NCI-H510A (cell line): Measurements from ENCODE around the gene RHEB.

Source experiments
- DNase-seq: peaks from one replicate; lab custom pipeline; 2025; lab: John Stamatoyannopoulos, UW

The RHEB gene

DNA sequence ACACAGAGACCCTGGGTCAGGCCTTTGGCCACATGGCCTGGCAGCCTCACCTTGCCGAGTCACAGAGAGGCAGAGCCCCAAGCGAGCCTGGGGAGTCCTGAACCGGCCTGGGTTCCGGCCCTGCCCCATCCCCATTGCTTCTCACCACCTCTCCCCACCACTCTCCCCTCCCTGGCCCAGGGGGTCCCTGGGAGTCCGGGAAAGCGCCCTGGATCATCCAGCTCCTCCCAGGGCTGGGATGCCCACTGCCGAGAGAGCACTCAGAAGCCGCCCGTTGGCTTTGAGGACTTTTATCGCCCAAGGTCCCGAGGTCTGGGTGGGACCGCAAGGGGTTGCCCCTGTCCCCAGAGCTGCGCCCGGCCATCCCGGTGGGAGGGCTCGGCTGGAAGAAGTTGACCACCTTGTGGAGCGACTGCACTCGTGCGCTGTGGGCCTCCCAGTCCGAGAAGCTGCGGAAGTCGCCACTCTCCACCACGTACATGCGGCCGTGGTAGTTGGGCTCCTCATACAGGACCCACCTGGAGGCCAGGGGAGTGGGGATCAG lies 87.9 kb downstream of the RHEB start:
- DNase-seq = no peak

- no peak for DNase-seq
These were observed 88.4 kb downstream of the RHEB start for GRCh38 chr7:151431281-151431767.

DNA sequence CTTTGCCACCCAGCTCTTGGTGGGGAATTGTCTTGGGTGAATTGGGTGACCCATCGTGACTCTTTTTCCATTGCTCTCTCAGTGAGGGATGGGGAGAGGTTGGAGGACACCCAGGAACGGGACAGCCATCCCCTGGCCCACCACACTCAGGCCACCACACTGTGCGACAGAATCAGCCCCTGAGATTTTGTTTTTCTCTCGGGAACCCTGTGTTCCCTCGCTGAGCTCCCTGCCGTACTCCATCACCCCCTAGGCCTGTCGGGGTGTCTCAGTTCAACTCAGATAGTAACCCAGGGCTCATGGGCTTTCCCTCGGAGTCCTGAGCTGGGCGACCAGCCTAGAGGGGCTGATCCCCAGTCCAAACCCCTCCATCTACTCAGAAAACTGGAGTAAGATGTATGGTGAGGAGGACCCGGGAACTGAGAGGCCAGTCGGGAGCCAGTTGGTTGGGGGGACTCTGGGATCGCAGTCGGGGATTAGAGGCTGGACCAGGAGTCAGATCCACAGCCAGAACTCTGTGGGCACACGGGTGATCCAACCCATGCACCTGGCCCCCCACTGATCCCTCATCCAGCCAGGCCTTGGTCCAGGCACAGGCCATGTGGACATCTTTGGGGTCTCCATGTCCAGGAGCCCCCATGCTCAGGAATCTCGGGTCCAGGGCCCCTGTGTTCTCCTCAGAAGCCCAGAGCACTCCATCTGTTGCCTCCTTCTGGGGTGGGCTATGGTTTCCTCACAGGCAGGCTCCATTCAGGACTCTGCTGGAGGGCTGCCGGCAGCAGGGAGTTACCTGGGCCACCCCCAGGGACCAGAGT lies 89.1 kb downstream of the RHEB start:
- no peak for DNase-seq

- DNase-seq = peak; percentile 79
These were observed 89.9 kb downstream of the RHEB start for GRCh38 chr7:151429560-151430331.

GRCh38 chr7:151429237-151429559 lies 90.5 kb downstream of the RHEB start:
- no peak for DNase-seq

GRCh38 chr7:151428378-151429236 lies 91.1 kb downstream of the RHEB start:
- no peak for DNase-seq

- no peak for DNase-seq
These were observed 91.9 kb downstream of the RHEB start for GRCh38 chr7:151427705-151428377.

DNA sequence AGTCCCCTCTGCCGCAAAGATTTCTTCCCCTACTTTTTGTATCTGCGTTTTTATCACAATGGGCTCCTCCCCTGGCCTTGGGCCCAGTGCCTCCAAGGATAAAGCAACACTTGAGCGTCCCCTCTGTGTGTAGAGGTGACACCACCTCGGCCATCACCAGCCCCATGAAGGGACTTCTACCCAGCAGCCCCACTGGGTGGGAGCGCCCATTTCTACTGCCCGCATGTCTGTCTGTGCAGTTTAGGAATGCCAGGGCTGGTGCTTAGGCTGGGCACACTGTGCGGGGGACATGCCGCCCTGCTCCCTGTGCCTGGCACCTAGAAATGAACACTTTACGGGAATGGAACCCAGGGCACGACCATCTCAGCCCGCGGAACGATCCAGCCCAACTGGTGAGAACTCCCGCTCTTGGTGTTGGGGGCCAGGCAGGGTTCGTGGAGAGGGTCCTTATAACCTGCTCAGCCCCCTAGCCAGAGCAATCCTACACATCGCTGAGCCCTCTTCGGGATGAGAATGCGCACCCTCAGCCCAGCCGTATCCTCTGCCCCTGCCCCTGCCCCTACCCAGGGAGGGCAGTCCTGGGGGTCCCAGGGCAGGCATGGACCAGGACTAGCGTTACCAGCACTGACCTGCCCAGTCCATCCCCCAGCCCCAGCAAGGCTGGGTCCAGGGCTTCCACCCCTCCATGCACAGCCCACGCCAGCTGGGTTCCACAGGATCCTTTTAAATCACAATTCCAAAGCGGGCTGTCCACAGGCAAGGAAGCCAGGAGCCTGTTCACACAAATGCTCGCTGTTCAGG lies 92.6 kb downstream of the RHEB start:
- no peak for DNase-seq

GRCh38 chr7:151426441-151426903 lies 93.2 kb downstream of the RHEB start:
- no peak for DNase-seq

DNA sequence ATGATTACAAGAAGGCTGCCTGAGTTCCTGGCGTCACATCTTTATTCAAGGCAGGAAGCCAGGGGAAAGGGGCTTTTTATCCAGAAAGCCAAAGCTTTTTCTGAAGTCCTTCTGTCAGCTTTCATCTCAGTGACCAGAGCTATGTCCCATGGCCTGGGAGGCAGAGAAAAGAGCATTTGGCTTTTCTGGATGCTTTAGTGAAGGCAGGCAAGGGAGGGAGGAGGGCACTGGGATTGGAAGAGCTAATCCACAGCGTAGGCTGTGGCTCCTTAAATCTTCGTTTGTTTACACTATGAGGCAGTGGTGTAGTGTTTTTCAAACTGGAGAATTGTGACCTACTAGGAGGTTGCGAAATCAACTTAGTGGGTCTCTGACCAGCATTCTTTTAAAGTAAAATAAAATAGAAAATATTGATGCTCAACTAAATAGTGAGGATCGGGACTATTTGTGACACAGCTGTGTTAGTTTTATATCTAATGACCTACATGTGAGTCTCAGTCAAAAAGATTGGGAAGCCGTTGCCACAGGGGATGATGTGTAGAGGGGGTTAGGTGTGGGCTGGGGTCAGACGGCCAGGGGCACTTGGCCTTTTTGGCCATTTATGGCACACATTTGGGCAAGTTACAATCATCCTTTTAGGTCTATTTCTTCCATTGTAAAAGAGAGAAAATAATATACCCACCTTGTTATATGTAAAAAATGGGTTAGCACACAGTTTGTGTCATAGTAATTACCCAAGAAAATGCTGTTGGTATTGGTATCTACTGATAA lies 93.8 kb downstream of the RHEB start:
- DNase-seq = no peak

DNA sequence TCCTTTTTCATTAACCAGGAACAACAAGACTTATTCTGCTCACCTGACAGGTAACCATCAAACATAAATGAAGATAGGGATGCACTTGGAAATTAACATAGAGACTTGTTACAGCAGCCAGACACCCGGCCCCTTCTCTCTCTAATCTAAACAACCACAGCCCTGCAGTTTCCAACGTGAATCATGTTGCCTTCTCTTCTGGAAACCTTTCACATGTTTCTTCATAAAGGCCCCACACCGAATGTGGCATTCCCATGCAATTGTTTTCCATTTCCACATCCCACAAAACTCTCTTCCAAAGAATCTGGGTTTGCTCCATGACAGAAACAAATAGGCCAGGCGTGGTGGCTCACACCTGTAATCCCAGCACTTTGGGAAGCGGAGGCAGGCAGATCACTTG lies 94.9 kb downstream of the RHEB start:
- no peak for DNase-seq

GRCh38 chr7:151423936-151424335 lies 95.8 kb downstream of the RHEB start:
- DNase-seq = no peak

DNA sequence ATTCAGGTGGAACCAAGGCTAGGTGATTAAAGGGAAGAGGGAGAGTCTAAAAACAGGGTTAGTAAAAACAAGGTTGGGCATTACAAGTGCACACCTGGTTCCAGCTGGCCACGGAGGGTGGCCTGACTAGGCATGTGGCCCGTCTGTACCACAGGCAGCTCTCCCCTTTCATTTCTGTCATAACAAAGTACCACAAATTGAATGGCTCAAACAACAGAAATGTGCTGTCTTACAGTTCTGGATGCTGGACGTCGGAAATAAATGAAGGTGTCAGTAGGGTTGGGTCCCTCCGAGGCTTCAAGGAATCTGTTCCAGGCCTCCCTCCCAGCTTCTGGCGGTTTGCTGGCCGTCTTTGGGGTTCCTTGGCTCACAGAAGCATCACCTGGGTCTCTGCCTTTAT lies 96.5 kb downstream of the RHEB start:
- DNase-seq = no peak

DNA sequence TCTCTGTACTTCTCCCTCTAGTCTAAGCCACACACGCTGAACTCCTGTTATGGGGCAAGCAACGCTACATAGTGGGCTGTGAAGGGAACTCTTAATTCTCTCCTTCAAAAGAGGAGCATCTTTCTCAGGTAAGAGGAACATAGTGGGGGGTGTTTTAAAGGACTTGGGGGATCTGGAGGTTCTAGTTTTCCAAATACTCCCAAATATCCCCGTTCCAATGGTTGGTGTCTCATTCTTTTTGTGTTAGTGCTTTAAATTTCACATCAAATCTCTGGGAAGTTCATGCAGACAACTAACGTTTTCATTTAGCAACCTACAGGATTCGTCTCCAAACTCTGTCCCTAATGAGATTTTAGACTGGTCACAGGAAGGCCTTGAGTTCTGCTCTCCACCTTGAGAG lies 97.5 kb downstream of the RHEB start:
- DNase-seq = no peak

GRCh38 chr7:151420144-151420543 lies 99.6 kb downstream of the RHEB start:
- no peak for DNase-seq

DNA sequence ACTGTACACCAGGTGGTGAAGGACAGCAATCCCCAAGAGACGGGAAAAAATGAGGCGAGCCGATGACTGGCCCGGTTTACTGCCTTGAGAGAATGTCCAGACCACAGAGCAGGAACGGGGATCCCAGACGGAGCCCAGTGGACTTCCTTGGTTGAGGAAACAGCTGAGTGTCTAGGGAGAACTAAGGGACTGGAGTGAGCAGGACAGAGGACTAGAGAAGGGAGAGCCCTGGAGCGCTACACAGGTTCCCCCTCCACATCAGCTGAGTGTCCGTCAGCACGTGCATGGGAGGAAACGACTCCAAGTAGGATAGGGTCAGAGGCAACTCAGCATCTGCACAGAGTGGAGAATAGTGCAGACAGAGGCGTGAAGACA lies 102.8 kb downstream of the RHEB start:
- DNase-seq = no peak

GRCh38 chr7:151416112-151416940 lies 103.4 kb downstream of the RHEB start:
- no peak for DNase-seq
